RWPE2 (cell line): Measurements from ENCODE around the gene CCDC85C.
A peak's percentile ranks its signal among the peaks of the same experiment; 100 is the strongest.

Experiments used
- ATAC-seq: fragments of 200-7000 bp; cut with Tn5 transposase; 3 replicates; pipeline ENCODE4 v1.9.1; 2021; ENCODE audit warnings: low read depth
- DNase-seq: peaks from one replicate; pipeline ENCODE4 v3.0.0-alpha.2; 2020; ENCODE audit warnings: low spot score
- H3K27ac ChIP-seq: fragments of 450-650 bp; 2 replicates; pipeline ENCODE4 v1.5.1; 2017; ENCODE audit warnings: mild to moderate bottlenecking; ENCODE audit not compliant: poor library complexity, severe bottlenecking
- H3K27me3 ChIP-seq: fragments of 250-450 bp; sonication (Bioruptor Pico); 2 replicates; pipeline ENCODE4 v1.5.1; 2021; ENCODE audit warnings: mild to moderate bottlenecking, moderate library complexity; ENCODE audit not compliant: insufficient read depth, poor library complexity, severe bottlenecking
- H3K36me3 ChIP-seq: fragments of 250-450 bp; sonication (Bioruptor Pico); 2 replicates; pipeline ENCODE4 v1.5.1; 2020; ENCODE audit warnings: low read depth, mild to moderate bottlenecking, moderate library complexity
- H3K4me1 ChIP-seq: fragments of 250-450 bp; sonication (Bioruptor Pico); 2 replicates; pipeline ENCODE4 v1.5.1; 2021; ENCODE audit warnings: mild to moderate bottlenecking, moderate library complexity; ENCODE audit not compliant: insufficient read depth, poor library complexity, severe bottlenecking
- H3K4me3 ChIP-seq: fragments of 250-450 bp; sonication (Bioruptor Pico); 2 replicates; pipeline ENCODE4 v1.5.1; 2021; ENCODE audit warnings: mild to moderate bottlenecking, moderate library complexity; ENCODE audit not compliant: severe bottlenecking
- H3K9me3 ChIP-seq: fragments of 250-450 bp; sonication (Bioruptor Pico); 2 replicates; pipeline ENCODE4 v1.5.1; 2021; ENCODE audit warnings: mild to moderate bottlenecking, moderate library complexity; ENCODE audit not compliant: severe bottlenecking
- TF ChIP-seq, protein P1 (sequence below): fragments of 450-650 bp; IDR thresholded peaks from one replicate; pipeline ENCODE4 v1.5.1; 2017; ENCODE audit warnings: mild to moderate bottlenecking, moderate library complexity; ENCODE audit not compliant: poor library complexity, severe bottlenecking

Gene CCDC85C

GRCh38 chr14:99602788-99603415 is 1.1 kb downstream of the CCDC85C start:
- no peak for DNase-seq
- H3K4me3 ChIP-seq = peak overlapping the region; percentile 57
- peaks cover 11% of the 10 kb centered on the region for H3K36me3 ChIP-seq
- ATAC-seq = no peak
- H3K9me3 ChIP-seq = no peaks in the 10 kb centered on the region
- peak overlapping the region; percentile 87 for H3K27ac ChIP-seq
- H3K4me1 ChIP-seq = peaks cover 23% of the 10 kb centered on the region
- TF ChIP-seq, protein P1, sequence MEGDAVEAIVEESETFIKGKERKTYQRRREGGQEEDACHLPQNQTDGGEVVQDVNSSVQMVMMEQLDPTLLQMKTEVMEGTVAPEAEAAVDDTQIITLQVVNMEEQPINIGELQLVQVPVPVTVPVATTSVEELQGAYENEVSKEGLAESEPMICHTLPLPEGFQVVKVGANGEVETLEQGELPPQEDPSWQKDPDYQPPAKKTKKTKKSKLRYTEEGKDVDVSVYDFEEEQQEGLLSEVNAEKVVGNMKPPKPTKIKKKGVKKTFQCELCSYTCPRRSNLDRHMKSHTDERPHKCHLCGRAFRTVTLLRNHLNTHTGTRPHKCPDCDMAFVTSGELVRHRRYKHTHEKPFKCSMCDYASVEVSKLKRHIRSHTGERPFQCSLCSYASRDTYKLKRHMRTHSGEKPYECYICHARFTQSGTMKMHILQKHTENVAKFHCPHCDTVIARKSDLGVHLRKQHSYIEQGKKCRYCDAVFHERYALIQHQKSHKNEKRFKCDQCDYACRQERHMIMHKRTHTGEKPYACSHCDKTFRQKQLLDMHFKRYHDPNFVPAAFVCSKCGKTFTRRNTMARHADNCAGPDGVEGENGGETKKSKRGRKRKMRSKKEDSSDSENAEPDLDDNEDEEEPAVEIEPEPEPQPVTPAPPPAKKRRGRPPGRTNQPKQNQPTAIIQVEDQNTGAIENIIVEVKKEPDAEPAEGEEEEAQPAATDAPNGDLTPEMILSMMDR = no peak
- no peaks in the 10 kb centered on the region for H3K27me3 ChIP-seq

- Histone ChIP-seq H3K9me3 (no peaks in the 10 kb centered on the region), H3K4me3 (peak overlapping the region; percentile 57), H3K4me1 (peaks cover 26% of the 10 kb centered on the region), H3K27ac (peak overlapping the region; percentile 87), H3K27me3 (no peaks in the 10 kb centered on the region), H3K36me3 (peaks cover 11% of the 10 kb centered on the region)
- DNase-seq (no peak), ATAC-seq (no peak; the same call in 2 of the 3 replicates)
- TF ChIP-seq, protein P1 = peak; percentile 23
These were observed 1.8 kb downstream of the CCDC85C start for GRCh38 chr14:99602054-99602787.

GRCh38 chr14:99601361-99601831 is 2.6 kb downstream of the CCDC85C start:
- no peak for ATAC-seq
- Histone ChIP-seq H3K4me1 (peaks cover 35% of the 10 kb centered on the region), H3K27me3 (no peaks in the 10 kb centered on the region), H3K27ac (peak overlapping the region; percentile 87), H3K4me3 (peak overlapping the region; percentile 57), H3K9me3 (no peaks in the 10 kb centered on the region), H3K36me3 (peaks cover 11% of the 10 kb centered on the region)
- TF ChIP-seq, protein P1 = no peak
- no peak for DNase-seq

GRCh38 chr14:99600232-99600888 is 3.6 kb downstream of the CCDC85C start:
- peaks cover 11% of the 10 kb centered on the region for H3K36me3 ChIP-seq
- H3K4me1 ChIP-seq = peaks cover 39% of the 10 kb centered on the region
- no peaks in the 10 kb centered on the region for H3K27me3 ChIP-seq
- no peaks in the 10 kb centered on the region for H3K9me3 ChIP-seq
- H3K4me3 ChIP-seq = no peak overlapping the region
- TF ChIP-seq, protein P1 = no peak
- DNase-seq (no peak), ATAC-seq (no peak)
- H3K27ac ChIP-seq = peak overlapping the region; percentile 87
